ENCODE measurements around the gene OR52H1. TPM values are rescaled to one million over a fixed set of nuclear protein-coding genes. Genes with fewer than 3 reads are reported as not detected.

The OR52H1 gene
- total RNA-seq, 1 experiment from 2014 or later: not detected

GRCh38 chr11:5507933-5508305 lies 40.4 kb downstream of the OR52H1 start:
- no peaks in the 10 kb centered on the region for H3K9me3 Mint-ChIP-seq (ENCODE audit: unreplicated experiment)
- no peak overlapping the region for H3K4me3 Mint-ChIP-seq (ENCODE audit: unreplicated experiment)
- BruUV-seq (replicated peaks): no TSS peak
- CTCF ChIA-PET: interaction anchor here (0.6 to 2.1 kb wide), 3 partner anchors 8 to 745 kb away, joined by 3 to 10 read pairs (median 3); partner anchors contain the start of gene UBQLNL
- no peak for DNase-seq (ENCODE audit: unreplicated experiment)
- no peak for TF ChIP-seq CTCF (IDR thresholded peaks at IDR 0.05; ENCODE audit: unreplicated experiment)
- intact Hi-C loops (cut with micrococcal nuclease): no loop called here
- H3K27me3 Mint-ChIP-seq (ENCODE audit: insufficient read depth, unreplicated experiment): peaks cover 28% of the 10 kb centered on the region
- no peak overlapping the region for H3K27ac Mint-ChIP-seq (ENCODE audit: low read depth, unreplicated experiment)
- no peaks in the 10 kb centered on the region for H3K4me1 Mint-ChIP-seq (ENCODE audit: insufficient read depth, unreplicated experiment)
- H3K36me3 Mint-ChIP-seq (ENCODE audit: insufficient read depth, unreplicated experiment): no peaks in the 10 kb centered on the region
- POLR2A ChIA-PET: no interaction called here

- TF ChIP-seq CTCF (IDR thresholded peaks at IDR 0.05; ENCODE audit: unreplicated experiment): no peak
- Mint-ChIP-seq H3K4me1 (ENCODE audit: insufficient read depth, unreplicated experiment) (no peaks in the 10 kb centered on the region), H3K9me3 (ENCODE audit: unreplicated experiment) (no peaks in the 10 kb centered on the region), H3K27me3 (ENCODE audit: insufficient read depth, unreplicated experiment) (peaks cover 26% of the 10 kb centered on the region), H3K36me3 (ENCODE audit: insufficient read depth, unreplicated experiment) (no peaks in the 10 kb centered on the region), H3K27ac (ENCODE audit: low read depth, unreplicated experiment) (no peak overlapping the region), H3K4me3 (ENCODE audit: unreplicated experiment) (no peak overlapping the region)
- intact Hi-C loops (cut with micrococcal nuclease): no loop called here
- ChIA-PET CTCF (interaction anchor here (0.5 to 2.1 kb wide), 5 partner anchors 9 to 746 kb away, joined by 3 to 10 read pairs (median 3); partner anchors contain the start of gene UBQLNL), POLR2A (interaction anchor here (0.7 kb wide), 2 partner anchors 35 to 1698 kb away, joined by 3 to 4 read pairs; no protein-coding TSS in a partner anchor)
- DNase-seq (ENCODE audit: unreplicated experiment): no peak
- BruUV-seq (replicated peaks): no TSS peak
Observed at GRCh38 chr11:5507177-5507932, 41.0 kb downstream of the OR52H1 start.

- POLR2A ChIA-PET: no interaction called here
- Mint-ChIP-seq H3K27me3 (ENCODE audit: insufficient read depth, unreplicated experiment) (peaks cover 20% of the 10 kb centered on the region), H3K36me3 (ENCODE audit: insufficient read depth, unreplicated experiment) (no peaks in the 10 kb centered on the region), H3K27ac (ENCODE audit: low read depth, unreplicated experiment) (no peak overlapping the region), H3K4me1 (ENCODE audit: insufficient read depth, unreplicated experiment) (no peaks in the 10 kb centered on the region), H3K4me3 (ENCODE audit: unreplicated experiment) (no peak overlapping the region), H3K9me3 (ENCODE audit: unreplicated experiment) (no peaks in the 10 kb centered on the region)
- DNase-seq (ENCODE audit: unreplicated experiment): no peak
- CTCF ChIA-PET: interaction anchor here (0.8 to 1.3 kb wide), 2 partner anchors 12 to 966 kb away, joined by 3 to 5 read pairs; no protein-coding TSS in a partner anchor
- BruUV-seq (replicated peaks): no TSS peak
- no peak for TF ChIP-seq CTCF (IDR thresholded peaks at IDR 0.05; ENCODE audit: unreplicated experiment)
- intact Hi-C loops (cut with micrococcal nuclease): no loop called here
Observed at GRCh38 chr11:5505363-5506048, 42.8 kb downstream of the OR52H1 start.

- no peaks in the 10 kb centered on the region for H3K9me3 Mint-ChIP-seq (ENCODE audit: unreplicated experiment)
- ChIA-PET CTCF (interaction anchor here (0.6 to 1.3 kb wide), 4 partner anchors 11 to 1002 kb away, joined by 3 to 5 read pairs (median 3); no protein-coding TSS in a partner anchor), POLR2A (no interaction called here)
- H3K4me3 Mint-ChIP-seq (ENCODE audit: unreplicated experiment): no peak overlapping the region
- H3K27ac Mint-ChIP-seq (ENCODE audit: low read depth, unreplicated experiment): no peak overlapping the region
- H3K36me3 Mint-ChIP-seq (ENCODE audit: insufficient read depth, unreplicated experiment): no peaks in the 10 kb centered on the region
- intact Hi-C loops (cut with micrococcal nuclease): no loop called here
- no TSS peak for BruUV-seq (replicated peaks)
- TF ChIP-seq CTCF (IDR thresholded peaks at IDR 0.05; ENCODE audit: unreplicated experiment): no peak
- no peaks in the 10 kb centered on the region for H3K4me1 Mint-ChIP-seq (ENCODE audit: insufficient read depth, unreplicated experiment)
- peaks cover 14% of the 10 kb centered on the region for H3K27me3 Mint-ChIP-seq (ENCODE audit: insufficient read depth, unreplicated experiment)
- no peak for DNase-seq (ENCODE audit: unreplicated experiment)
Observed at GRCh38 chr11:5504403-5504921, 43.9 kb downstream of the OR52H1 start.

Data from MCF 10A (cell line).